ENCODE measurements around the gene ATAT1. TPM values are rescaled to one million over a fixed set of nuclear protein-coding genes. Genes with fewer than 3 reads are reported as not detected.
A peak's percentile ranks its signal among the peaks of the same experiment; 100 is the strongest.

ATAT1 gene
- polyA plus RNA-seq, 4 donors, result 6.5 to 28.2 (median 11.6) TPM

DNA sequence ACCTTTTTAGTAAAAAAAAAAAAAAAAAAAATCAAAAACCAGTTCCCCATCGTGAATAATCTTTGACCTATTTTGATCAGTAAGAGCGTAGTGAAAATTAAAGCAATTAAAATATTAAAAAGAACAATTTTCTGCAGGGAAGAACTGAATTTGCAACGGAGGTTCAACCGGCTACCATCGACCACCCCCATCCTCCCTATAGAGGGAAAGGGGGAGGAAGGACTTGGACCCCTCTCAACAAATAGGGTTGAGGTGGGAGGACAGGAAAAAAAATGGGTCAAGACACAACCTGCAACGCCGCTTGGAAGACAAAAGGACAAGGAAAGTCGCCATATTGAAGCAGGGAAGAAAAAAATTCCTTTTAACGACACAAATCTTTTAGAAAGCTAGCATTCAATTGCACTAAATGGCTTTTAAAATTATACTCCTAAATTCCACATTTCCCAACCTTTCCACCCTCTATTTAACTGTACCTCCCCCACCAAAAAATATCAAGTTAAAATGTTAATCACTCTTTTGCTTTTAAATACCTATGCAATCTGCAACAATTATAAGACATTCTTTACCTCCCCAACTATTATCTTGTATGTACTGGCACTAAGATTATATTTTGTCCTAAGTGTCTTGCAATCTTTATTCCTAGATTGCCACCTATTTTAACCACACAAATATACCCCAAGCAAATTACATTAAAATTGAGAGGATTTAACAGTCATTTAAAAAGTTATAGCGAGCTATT lies 11.3 kb upstream of the ATAT1 start:
- H3K36me3 ChIP-seq (ENCODE audit: control insufficient read depth in 3 of 3, insufficient read depth in 2 of 3, low read depth in 1 of 3, low read length in 3 of 3), result peaks cover 0 to 20% (median 9%) of the 10 kb centered on the region in 3 donors
- peaks cover 0 to 22% (median 3%) of the 10 kb centered on the region in 3 donors for H3K4me1 ChIP-seq (ENCODE audit: control insufficient read depth in 3 of 3, insufficient read depth in 2 of 3, low read depth in 1 of 3, low read length in 2 of 3)
- H3K27ac ChIP-seq (ENCODE audit: low read depth in 1 of 3, low read length in 2 of 3), result peak overlapping the region; percentile 96 to 99 (median 98)
- no peaks in the 10 kb centered on the region for H3K27me3 ChIP-seq (ENCODE audit: control insufficient read depth in 3 of 3, insufficient read depth in 3 of 3, low read length in 3 of 3)
- DNase-seq (peak; percentile 56 to 77), FAIRE-seq (no peak)
- no peaks in the 10 kb centered on the region for H3K9me3 ChIP-seq (ENCODE audit: control insufficient read depth in 2 of 2, insufficient read depth in 1 of 2, low read depth in 1 of 2, low read length in 1 of 2)
- 0 to 1% (median 0%) methylated on average over 10 of the region's 10 CpGs for WGBS, 3 donors
- peak overlapping the region; percentile 60 to 92 (median 79) for H3K4me3 ChIP-seq (ENCODE audit: low read depth in 1 of 3, low read length in 3 of 3)

DNA sequence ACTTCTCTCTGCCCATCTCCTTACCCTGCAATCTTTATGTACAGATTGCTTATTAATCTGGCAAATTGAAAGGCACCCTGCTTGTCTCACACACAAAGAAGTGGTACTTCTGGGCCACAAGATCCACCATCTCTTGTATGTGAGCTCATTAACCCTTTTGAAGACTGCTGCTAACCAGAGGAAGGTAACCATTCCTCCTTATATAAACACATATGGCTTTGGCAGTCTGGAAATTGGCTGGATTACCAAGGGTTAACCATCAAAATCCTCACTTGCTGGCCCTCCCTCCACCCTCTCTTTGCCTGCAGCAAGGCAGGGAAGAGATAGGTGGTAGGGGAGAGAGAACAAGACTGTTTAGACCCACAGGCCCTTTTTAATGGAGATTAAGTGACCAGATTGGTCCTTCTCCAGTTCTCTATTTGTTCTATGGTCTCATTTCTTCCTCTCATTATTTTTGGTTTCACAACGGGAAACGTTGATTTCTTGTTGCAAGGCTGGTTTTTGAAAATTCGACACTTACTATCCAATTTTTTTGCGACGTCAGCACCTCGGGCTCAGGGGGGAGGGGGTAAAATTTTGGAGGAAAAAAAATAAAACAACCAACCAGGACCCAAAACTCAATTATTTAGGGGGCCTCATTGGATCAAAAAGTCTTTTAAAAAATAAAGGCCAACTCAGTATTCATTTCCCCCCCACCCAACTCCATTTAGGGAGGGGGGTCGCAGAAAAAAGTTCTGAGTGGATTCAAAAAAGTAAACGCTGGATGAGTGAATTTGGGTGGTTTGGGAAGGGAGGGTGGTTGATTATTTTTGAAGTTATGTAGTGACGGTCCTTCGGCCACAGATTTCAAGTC lies 10.5 kb upstream of the ATAT1 start:
- no peaks in the 10 kb centered on the region for H3K9me3 ChIP-seq (ENCODE audit: control insufficient read depth in 2 of 2, insufficient read depth in 1 of 2, low read depth in 1 of 2, low read length in 1 of 2)
- H3K4me1 ChIP-seq (ENCODE audit: control insufficient read depth in 3 of 3, insufficient read depth in 2 of 3, low read depth in 1 of 3, low read length in 2 of 3), result peaks cover 0 to 22% (median 3%) of the 10 kb centered on the region in 3 donors
- WGBS, 3 donors, result 0% methylated on average over 10 of the region's 10 CpGs
- peak; percentile 52 to 76 for DNase-seq
- no peaks in the 10 kb centered on the region for H3K27me3 ChIP-seq (ENCODE audit: control insufficient read depth in 3 of 3, insufficient read depth in 3 of 3, low read length in 3 of 3)
- H3K27ac ChIP-seq (ENCODE audit: low read depth in 1 of 3, low read length in 2 of 3), result peak overlapping the region; percentile 96 to 99 (median 98)
- H3K36me3 ChIP-seq (ENCODE audit: control insufficient read depth in 3 of 3, insufficient read depth in 2 of 3, low read depth in 1 of 3, low read length in 3 of 3), result peaks cover 0 to 24% (median 9%) of the 10 kb centered on the region in 3 donors
- no peak for FAIRE-seq
- peak overlapping the region; percentile 60 to 92 (median 79) for H3K4me3 ChIP-seq (ENCODE audit: low read depth in 1 of 3, low read length in 3 of 3)

DNA sequence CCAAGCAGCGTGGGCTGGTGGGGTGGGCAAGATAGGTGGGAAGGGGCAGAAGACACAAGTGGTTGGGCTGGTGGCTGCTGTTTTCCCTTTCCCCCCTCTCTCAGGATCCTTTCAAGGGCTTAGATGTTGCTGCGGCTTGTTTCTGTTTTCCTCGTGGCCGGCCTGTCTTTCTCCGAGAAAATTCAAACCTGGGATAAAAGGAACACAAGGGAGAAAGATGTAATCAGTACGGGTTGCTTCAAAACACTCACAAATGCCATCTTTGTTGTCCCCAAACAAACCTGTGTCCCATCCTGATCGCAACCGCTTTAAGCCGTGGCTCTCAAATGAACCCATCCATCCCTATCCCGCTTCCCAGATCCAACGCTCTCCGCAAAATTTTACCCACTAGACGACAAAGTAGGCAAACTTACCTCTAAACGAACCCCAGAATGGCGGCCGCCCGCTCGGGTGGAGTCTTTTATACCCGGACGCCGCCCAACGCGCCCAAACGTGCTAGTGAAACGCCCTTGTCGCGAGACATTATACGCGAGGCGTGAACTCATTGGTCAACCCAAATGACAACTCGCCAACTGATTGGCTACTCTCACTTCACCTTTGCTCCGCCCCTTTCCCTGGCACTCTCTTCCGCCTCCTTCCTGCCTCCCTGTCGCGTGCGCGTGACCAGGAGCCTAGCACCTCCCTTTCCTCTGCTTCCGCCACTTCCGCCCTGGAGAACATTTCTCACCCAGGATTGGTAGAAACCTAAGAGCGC lies 9.7 kb upstream of the ATAT1 start, which contains the start of gene PPP1R10:
Gene PPP1R10 (minus strand): TSS at position 433 of the 754 bp plus-strand sequence. CDS start 7,299 bp downstream, outside the sequence.
- Histone ChIP-seq H3K9me3 (ENCODE audit: control insufficient read depth in 2 of 2, insufficient read depth in 1 of 2, low read depth in 1 of 2, low read length in 1 of 2) (no peaks in the 10 kb centered on the region), H3K36me3 (ENCODE audit: control insufficient read depth in 3 of 3, insufficient read depth in 2 of 3, low read depth in 1 of 3, low read length in 3 of 3) (peaks cover 0 to 29% (median 9%) of the 10 kb centered on the region in 3 donors), H3K4me3 (ENCODE audit: low read depth in 1 of 3, low read length in 3 of 3) (peak within 1 kb of the TSS; percentile 65 to 92 (median 79)), H3K4me1 (ENCODE audit: control insufficient read depth in 3 of 3, insufficient read depth in 2 of 3, low read depth in 1 of 3, low read length in 2 of 3) (peaks cover 0 to 22% (median 3%) of the 10 kb centered on the region in 3 donors), H3K27me3 (ENCODE audit: control insufficient read depth in 3 of 3, insufficient read depth in 3 of 3, low read length in 3 of 3) (no peaks in the 10 kb centered on the region), H3K27ac (ENCODE audit: low read depth in 1 of 3, low read length in 2 of 3) (peak within 1 kb of the TSS; percentile 96 to 99 (median 98))
- WGBS, 3 donors, result 0 to 1% (median 0%) methylated on average over 39 to 40 of the region's 40 CpGs
- DNase-seq (peak; percentile 99 to 100), FAIRE-seq (peak; percentile 53)

DNA sequence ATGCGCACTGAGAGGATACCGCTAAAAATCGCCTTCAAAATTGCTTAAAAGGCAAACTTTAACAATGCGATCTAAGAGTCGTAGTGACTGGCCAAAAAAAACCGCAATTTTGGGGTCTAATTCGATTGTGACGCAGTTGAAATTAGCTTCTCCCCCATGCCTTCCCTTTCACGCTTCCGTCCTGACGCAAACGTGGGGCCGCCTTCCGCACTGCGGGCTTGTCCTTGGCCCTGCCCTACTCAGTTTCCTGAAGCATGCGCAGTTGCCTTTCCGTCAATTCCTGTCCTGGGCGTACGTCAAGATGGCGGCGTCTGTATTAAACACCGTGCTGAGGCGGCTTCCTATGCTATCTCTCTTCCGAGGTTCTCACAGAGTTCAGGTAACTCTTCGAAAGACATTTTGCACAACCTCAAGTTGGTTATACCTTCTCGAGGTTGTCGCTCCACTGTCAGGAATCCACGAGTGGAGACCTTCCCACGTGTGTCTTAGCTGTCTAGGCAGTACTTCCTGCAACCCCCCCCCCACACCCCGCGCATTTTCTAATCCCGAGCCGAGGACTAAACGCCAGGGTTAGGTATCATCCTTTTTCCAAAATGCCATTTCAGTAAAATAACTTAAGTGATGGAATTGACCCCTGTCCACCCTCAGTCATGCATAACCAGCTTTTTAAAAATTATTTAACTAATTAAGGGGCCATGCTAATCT lies 9.0 kb upstream of the ATAT1 start, which contains the start of gene MRPS18B:
Gene MRPS18B (plus strand): TSS at position 276 of the 705 bp plus-strand sequence. CDS start 26 bp downstream, at position 302.
- Histone ChIP-seq H3K9me3 (ENCODE audit: control insufficient read depth in 2 of 2, insufficient read depth in 1 of 2, low read depth in 1 of 2, low read length in 1 of 2) (no peaks in the 10 kb centered on the region), H3K27me3 (ENCODE audit: control insufficient read depth in 3 of 3, insufficient read depth in 3 of 3, low read length in 3 of 3) (no peaks in the 10 kb centered on the region), H3K27ac (ENCODE audit: low read depth in 1 of 3, low read length in 2 of 3) (peak within 1 kb of the TSS; percentile 96 to 99 (median 98)), H3K4me3 (ENCODE audit: low read depth in 1 of 3, low read length in 3 of 3) (peak within 1 kb of the TSS; percentile 65 to 92 (median 79)), H3K36me3 (ENCODE audit: control insufficient read depth in 3 of 3, insufficient read depth in 2 of 3, low read depth in 1 of 3, low read length in 3 of 3) (peaks cover 2 to 36% (median 12%) of the 10 kb centered on the region in 3 donors), H3K4me1 (ENCODE audit: control insufficient read depth in 3 of 3, insufficient read depth in 2 of 3, low read depth in 1 of 3, low read length in 2 of 3) (peaks cover 0 to 22% (median 3%) of the 10 kb centered on the region in 3 donors)
- no peak for FAIRE-seq
- 0% methylated on average over 34 of the region's 34 CpGs for WGBS, 3 donors
- peak; percentile 99 for DNase-seq

DNA sequence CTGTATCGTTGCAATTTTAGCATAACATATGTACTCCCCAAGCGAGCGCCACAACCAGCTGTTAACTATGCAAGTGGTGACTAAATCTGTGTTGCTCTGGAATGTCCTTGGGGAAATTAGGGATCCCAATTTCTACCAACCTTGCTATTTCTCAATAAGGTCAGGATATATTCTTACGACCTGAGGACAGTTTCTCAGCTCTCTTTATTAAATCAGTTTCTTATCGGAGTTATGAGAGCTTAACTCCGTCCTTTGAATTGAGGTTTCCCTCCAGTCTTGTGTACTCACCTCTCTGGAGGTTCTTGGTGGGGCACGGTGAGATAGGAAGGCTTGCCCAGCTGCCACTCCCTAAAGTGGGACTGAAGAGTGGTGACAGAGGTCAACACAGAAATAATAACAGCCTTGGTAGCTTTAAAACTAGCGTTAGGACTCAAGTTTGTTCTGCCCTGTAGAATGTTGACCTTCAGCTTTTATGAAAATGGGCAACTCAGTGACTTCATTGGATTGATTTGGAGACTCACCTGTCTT lies 8.3 kb upstream of the ATAT1 start:
- peak overlapping the region; percentile 82 to 96 (median 93) for H3K27ac ChIP-seq (ENCODE audit: low read depth in 1 of 3, low read length in 2 of 3)

DNA sequence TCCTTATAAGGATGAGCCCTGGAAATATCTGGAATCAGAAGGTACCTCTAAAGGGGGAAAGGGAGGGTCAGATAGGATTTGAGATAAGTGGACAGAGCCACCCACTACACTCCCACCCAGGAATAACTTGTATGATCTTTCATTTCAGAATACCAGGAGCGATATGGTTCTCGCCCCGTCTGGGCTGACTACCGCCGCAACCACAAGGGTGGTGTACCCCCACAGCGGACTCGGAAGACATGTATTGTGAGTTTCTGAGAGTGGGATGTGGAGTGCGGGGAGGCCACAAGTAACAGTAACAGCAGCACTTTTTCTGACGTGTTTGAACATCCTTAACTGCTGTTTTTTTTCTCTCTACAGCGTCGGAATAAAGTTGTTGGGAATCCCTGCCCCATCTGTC lies 7.1 kb upstream of the ATAT1 start:
- no peak for FAIRE-seq
- H3K9me3 ChIP-seq (ENCODE audit: control insufficient read depth in 2 of 2, insufficient read depth in 1 of 2, low read depth in 1 of 2, low read length in 1 of 2), result no peaks in the 10 kb centered on the region
- 94 to 97% (median 96%) methylated on average over 11 of the region's 11 CpGs for WGBS, 3 donors

More for the DNA sequence above, 8.3 kb upstream of the ATAT1 start:
- H3K36me3 ChIP-seq (ENCODE audit: control insufficient read depth in 3 of 3, insufficient read depth in 2 of 3, low read depth in 1 of 3, low read length in 3 of 3), result peaks cover 5 to 41% (median 13%) of the 10 kb centered on the region in 3 donors
- no peaks in the 10 kb centered on the region for H3K9me3 ChIP-seq (ENCODE audit: control insufficient read depth in 2 of 2, insufficient read depth in 1 of 2, low read depth in 1 of 2, low read length in 1 of 2)
- no peaks in the 10 kb centered on the region for H3K27me3 ChIP-seq (ENCODE audit: control insufficient read depth in 3 of 3, insufficient read depth in 3 of 3, low read length in 3 of 3)
- no peak for FAIRE-seq
- peak; percentile 73 to 85 for DNase-seq
- peak overlapping the region; percentile 35 to 72 (median 65) for H3K4me3 ChIP-seq (ENCODE audit: low read depth in 1 of 3, low read length in 3 of 3)
- H3K4me1 ChIP-seq (ENCODE audit: control insufficient read depth in 3 of 3, insufficient read depth in 2 of 3, low read depth in 1 of 3, low read length in 2 of 3), result peaks cover 0 to 21% (median 3%) of the 10 kb centered on the region in 3 donors
- 1 to 10% (median 2%) methylated on average over 8 of the region's 8 CpGs for WGBS, 3 donors

DNA sequence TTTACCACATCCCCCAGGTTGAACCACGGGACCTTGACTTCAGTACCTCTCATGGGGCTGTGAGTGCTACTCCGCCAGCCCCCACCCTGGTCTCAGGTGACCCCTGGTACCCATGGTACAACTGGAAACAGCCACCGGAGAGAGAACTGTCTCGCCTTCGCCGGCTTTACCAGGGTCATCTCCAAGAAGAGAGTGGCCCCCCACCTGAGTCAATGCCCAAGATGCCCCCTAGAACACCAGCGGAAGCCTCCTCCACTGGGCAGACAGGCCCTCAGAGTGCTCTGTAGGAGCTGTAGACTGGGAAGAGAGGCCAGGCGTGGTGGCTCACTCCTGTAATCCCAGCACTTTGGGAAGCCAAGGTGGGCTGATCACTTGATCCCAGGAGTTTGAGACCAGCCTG lies 1.2 kb upstream of the ATAT1 start:
- Histone ChIP-seq H3K27me3 (ENCODE audit: control insufficient read depth in 3 of 3, insufficient read depth in 3 of 3, low read length in 3 of 3) (no peaks in the 10 kb centered on the region), H3K4me3 (ENCODE audit: low read depth in 1 of 3, low read length in 3 of 3) (no peak overlapping the region), H3K9me3 (ENCODE audit: control insufficient read depth in 2 of 2, insufficient read depth in 1 of 2, low read depth in 1 of 2, low read length in 1 of 2) (no peaks in the 10 kb centered on the region), H3K27ac (ENCODE audit: low read depth in 1 of 3, low read length in 2 of 3) (peak overlapping the region; percentile 79 to 87 (median 84)), H3K36me3 (ENCODE audit: control insufficient read depth in 3 of 3, insufficient read depth in 2 of 3, low read depth in 1 of 3, low read length in 3 of 3) (peaks cover 7 to 74% (median 11%) of the 10 kb centered on the region in 3 donors), H3K4me1 (ENCODE audit: control insufficient read depth in 3 of 3, insufficient read depth in 2 of 3, low read depth in 1 of 3, low read length in 2 of 3) (peaks cover 2 to 17% (median 3%) of the 10 kb centered on the region in 3 donors)
- WGBS, 3 donors, result 95 to 98% (median 97%) methylated on average over 8 of the region's 8 CpGs
- FAIRE-seq (no peak), DNase-seq (no peak)

More for the DNA sequence above, 7.1 kb upstream of the ATAT1 start:
- Histone ChIP-seq H3K27ac (ENCODE audit: low read depth in 1 of 3, low read length in 2 of 3) (peak overlapping the region in 1 of 3 donors; percentile 93), H3K4me1 (ENCODE audit: control insufficient read depth in 3 of 3, insufficient read depth in 2 of 3, low read depth in 1 of 3, low read length in 2 of 3) (peaks cover 0 to 9% (median under 1%) of the 10 kb centered on the region in 3 donors), H3K4me3 (ENCODE audit: low read depth in 1 of 3, low read length in 3 of 3) (no peak overlapping the region), H3K27me3 (ENCODE audit: control insufficient read depth in 3 of 3, insufficient read depth in 3 of 3, low read length in 3 of 3) (no peaks in the 10 kb centered on the region), H3K36me3 (ENCODE audit: control insufficient read depth in 3 of 3, insufficient read depth in 2 of 3, low read depth in 1 of 3, low read length in 3 of 3) (peaks cover 5 to 49% (median 18%) of the 10 kb centered on the region in 3 donors)
- DNase-seq, result no peak
